GM12878 (cell line): Measurements from ENCODE around the gene NOL4L.

Experiments
- CTCF ChIP-seq, 3 experiments: IDR thresholded peaks in 2 of 3; conservative IDR thresholded peaks in 1 of 3; 2 replicates each; pipeline ENCODE4 v1.5.1; 2011; ENCODE audit warnings: low read depth in 3 of 3, low read length in 3 of 3, mild to moderate bottlenecking in 3 of 3, control low read depth in 2 of 3, moderate library complexity in 2 of 3, inconsistent platforms in 1 of 3, mixed read lengths in 1 of 3; ENCODE audit not compliant: control insufficient read depth in 2 of 3, insufficient read depth in 1 of 3; ENCODE audit errors: extremely low read depth in 1 of 3
- EP300 ChIP-seq, 2 experiments: fragments of 150-350 bp in 1 of 2; IDR thresholded peaks; 2 replicates each; pipeline ENCODE4 v1.6.1; 2011 to 2012; ENCODE audit warnings: low read depth in 2 of 2, low read length in 2 of 2, borderline replicate concordance in 1 of 2, improper control_type of control experiment in 1 of 2, inconsistent platforms in 1 of 2; ENCODE audit not compliant: control insufficient read depth in 1 of 2
- RFX5 ChIP-seq: IDR thresholded peaks from 2 replicates; pipeline ENCODE4 v1.6.1; 2011; ENCODE audit warnings: low read depth, low read length, improper control_type of control experiment

DNA sequence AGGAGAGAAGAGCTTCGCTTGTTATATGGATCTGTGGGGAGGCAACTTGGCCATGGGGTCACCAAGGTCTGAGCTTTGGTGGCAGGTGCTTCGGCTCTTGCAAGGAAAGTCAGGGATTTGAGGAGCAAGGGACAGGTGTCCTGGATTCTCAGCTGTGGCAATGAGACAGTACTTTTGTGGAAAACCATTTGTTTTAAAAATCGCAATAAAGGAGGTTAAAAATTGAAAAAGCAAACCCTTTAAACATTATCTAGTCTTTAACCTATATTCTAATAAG lies 64.3 kb downstream of the NOL4L start:
- TF ChIP-seq RFX5 (no peak), EP300 (IDR thresholded peaks at IDR 0.05; ENCODE audit: borderline replicate concordance in 1 of 2, control insufficient read depth in 1 of 2, low read depth in 2 of 2, low read length in 2 of 2) (no peak), CTCF (IDR thresholded peaks at IDR 0.05 in 2 of 3, conservative IDR thresholded peaks at IDR 0.05 in 1 of 3; ENCODE audit: control insufficient read depth in 2 of 3, extremely low read depth in 1 of 3, insufficient read depth in 1 of 3, low read depth in 3 of 3, low read length in 3 of 3) (no peak)
